H1 (cell line): Measurements from ENCODE around the gene ADCY3. TPM values are rescaled to one million over a fixed set of nuclear protein-coding genes. Genes with fewer than 3 reads are reported as not detected.

Experiments
- CTCF ChIA-PET: fragments of 300-600 bp; sonication (Branson Sonifier 250); formaldehyde crosslinking; loops from one replicate; lab custom pipeline; 2021; ENCODE audit not compliant: partially characterized antibody; lab: Charles Lee
- POLR2A ChIA-PET: fragments of 300-600 bp; sonication (Branson Sonifier 250); formaldehyde crosslinking; loops from one replicate; lab custom pipeline; 2021; ENCODE audit warnings: inconsistent platforms; ENCODE audit not compliant: partially characterized antibody; lab: Charles Lee
- DNase-seq, 2 experiments: peaks; one replicate each; pipeline versions ENCODE4 v3.0.0 to v3.0.0-alpha.2; 2010 to 2022; ENCODE audit warnings: low spot score in 2 of 2, low read depth in 1 of 2, mixed read lengths in 1 of 2
- FAIRE-seq: peaks from 2 replicates; lab custom pipeline; 2011; peaks lifted over from hg19 to GRCh38; lab: Jason Lieb, UNC
- H2AFZ ChIP-seq: 2 replicates; pipeline ENCODE4 v1.8.1; 2012; ENCODE audit warnings: low read length, inconsistent platforms
- H2AK5ac ChIP-seq: 2 replicates; pipeline ENCODE4 v1.6.1; 2013; ENCODE audit warnings: low read depth, low read length
- H2BK120ac ChIP-seq: replicated peaks from 2 replicates; pipeline ENCODE3; 2013; ENCODE audit warnings: low read depth, low read length, inconsistent platforms
- H2BK12ac ChIP-seq: 2 replicates; pipeline ENCODE4 v1.6.1; 2013; ENCODE audit warnings: low read depth, low read length
- H2BK15ac ChIP-seq: 2 replicates; pipeline ENCODE4 v1.6.1; 2013; ENCODE audit warnings: low read length
- H2BK20ac ChIP-seq: 2 replicates; pipeline ENCODE4 v1.6.1; 2013; ENCODE audit warnings: low read length
- H2BK5ac ChIP-seq: 2 replicates; pipeline ENCODE4 v1.6.1; 2013; ENCODE audit warnings: low read depth, low read length
- H3K14ac ChIP-seq: 2 replicates; pipeline ENCODE4 v1.6.1; 2013; ENCODE audit warnings: inconsistent platforms; ENCODE audit not compliant: insufficient read length
- H3K18ac ChIP-seq: 2 replicates; pipeline ENCODE4 v1.6.1; 2013; ENCODE audit warnings: low read length; ENCODE audit errors: extremely low read depth
- H3K23ac ChIP-seq: 2 replicates; pipeline ENCODE4 v1.6.1; 2013; ENCODE audit warnings: inconsistent platforms; ENCODE audit not compliant: insufficient read length
- H3K23me2 ChIP-seq: 2 replicates; pipeline ENCODE4 v1.6.1; 2013; ENCODE audit warnings: low read depth, low read length
- H3K27ac ChIP-seq: 2 replicates; pipeline ENCODE4 v1.6.1; 2011; ENCODE audit warnings: low read depth, low read length, inconsistent platforms
- H3K27me3 ChIP-seq, 4 experiments: replicated peaks in 1 of 4; 1 replicate in 1 of 4; 2 replicates in 3 of 4; pipeline versions ENCODE4 v1.6.1 to v1.8.1; 2011 to 2013; ENCODE audit warnings: low read length in 3 of 4, mild to moderate bottlenecking in 3 of 4, inconsistent platforms in 2 of 4, mixed read lengths in 2 of 4, moderate library complexity in 1 of 4; ENCODE audit not compliant: control insufficient read depth in 3 of 4, insufficient read depth in 3 of 4; ENCODE audit errors: extremely low read depth in 1 of 4
- H3K36me3 ChIP-seq, 4 experiments: 2 replicates each; pipeline versions ENCODE4 v1.6.1 to v1.8.1; 2011 to 2013; ENCODE audit warnings: mild to moderate bottlenecking in 4 of 4, low read length in 3 of 4, moderate library complexity in 2 of 4, control low read depth in 1 of 4, inconsistent platforms in 1 of 4; ENCODE audit not compliant: insufficient read depth in 4 of 4, control insufficient read depth in 2 of 4
- H3K4ac ChIP-seq: replicated peaks from 2 replicates; pipeline ENCODE3; 2013; ENCODE audit warnings: low read length, low read depth, mixed read lengths, inconsistent platforms; ENCODE audit not compliant: insufficient read length
- H3K4me1 ChIP-seq, 4 experiments: replicated peaks in 1 of 4; 1 replicate in 1 of 4; 2 replicates in 3 of 4; pipeline versions ENCODE4 v1.6.1 to v1.8.1; 2011 to 2013; ENCODE audit warnings: low read length in 3 of 4, inconsistent platforms in 2 of 4, mixed read lengths in 1 of 4; ENCODE audit not compliant: insufficient read depth in 4 of 4, control insufficient read depth in 3 of 4
- H3K4me2 ChIP-seq, 2 experiments: 2 replicates each; pipeline versions ENCODE4 v1.6.1 to v1.8.1; 2011 to 2013; ENCODE audit warnings: low read depth in 2 of 2, low read length in 2 of 2, control low read depth in 1 of 2, inconsistent platforms in 1 of 2, mild to moderate bottlenecking in 1 of 2; ENCODE audit not compliant: insufficient read depth in 1 of 2
- H3K4me3 ChIP-seq, 4 experiments: fragments of 200-600, 300-600 bp in 1 of 4; sonication (generic), shearing (Covaris generic), sonication (Bioruptor Twin) in 1 of 4; 2 replicates each; pipeline versions ENCODE4 v1.5.1 to v1.8.1; 2011 to 2016; ENCODE audit warnings: low read length in 4 of 4, low read depth in 3 of 4, control low read depth in 2 of 4, inconsistent platforms in 2 of 4, mild to moderate bottlenecking in 2 of 4, mixed read lengths in 1 of 4, moderate library complexity in 1 of 4; ENCODE audit not compliant: insufficient read depth in 2 of 4; ENCODE audit errors: extremely low read depth in 1 of 4
- H3K56ac ChIP-seq: replicated peaks from 2 replicates; pipeline ENCODE3; 2013; ENCODE audit warnings: low read depth, mild to moderate bottlenecking, mixed read lengths, low read length, inconsistent platforms; ENCODE audit not compliant: insufficient read length
- H3K79me1 ChIP-seq: 2 replicates; pipeline ENCODE4 v1.6.1; 2013; ENCODE audit warnings: low read depth, low read length, control low read depth
- H3K79me2 ChIP-seq, 2 experiments: 2 replicates each; pipeline versions ENCODE4 v1.6.1 to v1.8.1; 2012 to 2013; ENCODE audit warnings: low read length in 2 of 2, mild to moderate bottlenecking in 2 of 2, inconsistent platforms in 1 of 2; ENCODE audit not compliant: insufficient read depth in 2 of 2, control insufficient read depth in 1 of 2
- H3K9ac ChIP-seq, 4 experiments: replicated peaks in 1 of 4; 1 replicate in 1 of 4; 2 replicates in 3 of 4; pipeline versions ENCODE4 v1.6.1 to v1.8.1; 2011 to 2013; ENCODE audit warnings: low read depth in 3 of 4, low read length in 3 of 4, control low read depth in 2 of 4, mild to moderate bottlenecking in 2 of 4, moderate library complexity in 2 of 4, inconsistent platforms in 1 of 4; ENCODE audit errors: extremely low read depth in 1 of 4
- H3K9me3 ChIP-seq, 2 experiments: 2 replicates each; pipeline versions ENCODE4 v1.6.1 to v1.8.1; 2012 to 2013; ENCODE audit warnings: mild to moderate bottlenecking in 2 of 2, moderate library complexity in 2 of 2, control low read depth in 1 of 2, inconsistent platforms in 1 of 2, low read depth in 1 of 2, low read length in 1 of 2, mixed read lengths in 1 of 2; ENCODE audit not compliant: insufficient read depth in 2 of 2
- H4K20me1 ChIP-seq, 2 experiments: replicated peaks in 1 of 2; 2 replicates each; pipeline versions ENCODE3 to v1.8.1; 2011 to 2013; ENCODE audit warnings: inconsistent platforms in 2 of 2, low read length in 2 of 2, mild to moderate bottlenecking in 1 of 2; ENCODE audit not compliant: insufficient read depth in 2 of 2, control insufficient read depth in 1 of 2
- H4K5ac ChIP-seq: 2 replicates; pipeline ENCODE4 v1.6.1; 2013; ENCODE audit warnings: low read length, low read depth, mixed read lengths, inconsistent platforms; ENCODE audit not compliant: insufficient read length
- H4K8ac ChIP-seq: 2 replicates; pipeline ENCODE4 v1.8.0; 2013; ENCODE audit warnings: mild to moderate bottlenecking, moderate library complexity, low read length, inconsistent platforms; ENCODE audit not compliant: insufficient read depth; ENCODE audit errors: extremely low read depth
- H4K91ac ChIP-seq: replicated peaks from 2 replicates; pipeline ENCODE3; 2013; ENCODE audit warnings: low read length, mixed read lengths, inconsistent platforms; ENCODE audit not compliant: insufficient read length
- CBX5 ChIP-seq: fragments of 300-800, 300-1000 bp; sonication (generic); IDR thresholded peaks from 2 replicates; pipeline ENCODE4 v1.7.1; 2016; ENCODE audit warnings: antibody characterized with exemption, low read length, low read depth
- CTCF ChIP-seq, 3 experiments: IDR thresholded peaks; 1 replicate in 2 of 3; 2 replicates in 1 of 3; pipeline versions ENCODE4 v1.5.1 to v1.6.1; 2011; ENCODE audit warnings: low read length in 3 of 3, mild to moderate bottlenecking in 3 of 3, inconsistent platforms in 2 of 3, low read depth in 1 of 3, moderate library complexity in 1 of 3; ENCODE audit not compliant: insufficient read depth in 1 of 3; ENCODE audit errors: control extremely low read depth in 1 of 3
- GTF2F1 ChIP-seq: IDR thresholded peaks from 2 replicates; pipeline ENCODE4 v1.6.1; 2012; ENCODE audit warnings: low read depth, low read length, improper control_type of control experiment, borderline replicate concordance
- KDM4A ChIP-seq: IDR thresholded peaks from one replicate; pipeline ENCODE4 v1.7.1; 2012; ENCODE audit warnings: low read depth, mild to moderate bottlenecking, moderate library complexity, low read length, inconsistent platforms; ENCODE audit not compliant: severe bottlenecking
- NANOG ChIP-seq: IDR thresholded peaks from 2 replicates; pipeline ENCODE4 v1.6.1; 2011; ENCODE audit warnings: low read length, low read depth, mild to moderate bottlenecking, inconsistent platforms; ENCODE audit not compliant: insufficient read depth, poor library complexity, severe bottlenecking
- RAD21 ChIP-seq, 2 experiments: IDR thresholded peaks in 1 of 2; conservative IDR thresholded peaks in 1 of 2; 2 replicates each; pipeline ENCODE4 v1.6.1; 2011; ENCODE audit warnings: low read depth in 2 of 2, low read length in 2 of 2, improper control_type of control experiment in 1 of 2, inconsistent platforms in 1 of 2, mild to moderate bottlenecking in 1 of 2, moderate library complexity in 1 of 2
- YY1 ChIP-seq: IDR thresholded peaks from 2 replicates; pipeline ENCODE4 v1.6.1; 2011; ENCODE audit warnings: low read depth, mild to moderate bottlenecking, low read length
- WGBS, 2 experiments: shearing (Covaris generic) in 1 of 2; methylation state at CpG; one replicate each; pipeline versions ENCODE4 v1.1.6 to v1.1.7; 2013 to 2015; ENCODE audit warnings: low lambda C conversion rate in 2 of 2, mixed read lengths in 2 of 2, inconsistent platforms in 1 of 2, low coverage in 1 of 2, missing lambda C conversion rate in 1 of 2; ENCODE audit not compliant: insufficient replicate concordance in 2 of 2, insufficient coverage in 1 of 2, insufficient read length in 1 of 2; ENCODE audit errors: extremely low coverage in 1 of 2, missing lambda C conversion rate in 1 of 2; 5-methylcytosine and 5-hydroxymethylcytosine counted together
- polyA plus RNA-seq, 7 experiments: library from polyadenylated mRNA; depleted of rRNA in 3 of 7; stranded (reverse) in 5 of 7; unstranded in 2 of 7; fragments of >200 nt in 5 of 7; fragments of 200-250 nt in 2 of 7; gene quantifications; 1 replicate in 5 of 7; 2 replicates in 1 of 7; 4 replicates in 1 of 7; pipeline versions ENCODE4 v1.2.1 to v1.2.3, GENCODE V29; 2011 to 2013; ENCODE audit warnings: missing spikeins in 2 of 7, mixed read lengths in 2 of 7
- total RNA-seq: library from RNA; stranded (reverse); fragmentation: NEBNext Ultra II Directional; extraction: Animal tissue kit (Norgen Biotek cat#: 25700); gene quantifications from 2 replicates; pipeline ENCODE4 v1.2.1, GENCODE V29; 2021

The ADCY3 gene
- total and polyA plus RNA-seq, 2 of the 8 experiments (the other 6 are each of a cell fraction or from before 2014, with no cell fraction given), result 45.1 to 52.9 TPM

GRCh38 chr2:24832931-24833701, 86.9 kb downstream of the ADCY3 start:
- H3K56ac ChIP-seq, result no peak overlapping the region
- no peaks in the 10 kb centered on the region for H4K20me1 ChIP-seq
- no peak overlapping the region for H4K91ac ChIP-seq
- no peak overlapping the region for H3K23ac ChIP-seq
- H2BK12ac ChIP-seq, result peak overlapping the region; percentile 87; the same call in 1 of the 2 replicates
- ChIA-PET POLR2A (interaction anchor here (1.6 kb wide), 1 partner anchor 11 kb away, joined by 6 read pairs; no protein-coding TSS in a partner anchor), CTCF (interaction anchor here (0.6 to 1.2 kb wide), 9 partner anchors 11 to 423 kb away, joined by 3 to 9 read pairs (median 3); no protein-coding TSS in a partner anchor)
- no peak overlapping the region for H3K27ac ChIP-seq
- H2BK5ac ChIP-seq, result peak overlapping the region; percentile 28
- 0 out of 2 replicates have a peak overlapping the region, but pooled peaks have one; percentile 87 for H3K18ac ChIP-seq
- H3K4me3 ChIP-seq, result no peak overlapping the region
- H2AK5ac ChIP-seq, result no peak overlapping the region
- no peak overlapping the region for H3K14ac ChIP-seq
- H4K5ac ChIP-seq, result no peak overlapping the region
- 0 out of 2 replicates have a peak, but pooled peaks cover 2% of the 10 kb centered on the region for H3K23me2 ChIP-seq
- no peak overlapping the region for H3K9ac ChIP-seq
- no peak overlapping the region for H2AFZ ChIP-seq
- 0 out of 4 replicates have a peak overlapping the region, but pooled peaks of 1 of the 2 experiments have one; percentile 0 for H3K4me2 ChIP-seq
- no peaks in the 10 kb centered on the region; the same call in 1 of the 2 replicates for H3K79me1 ChIP-seq
- H2BK15ac ChIP-seq, result no peak overlapping the region; the same call in 1 of the 2 replicates
- H3K9me3 ChIP-seq, result peaks cover 2 to 13% of the 10 kb centered on the region in 2 experiments; a peak in 1 of 4 replicates
- DNase-seq (no peak), FAIRE-seq (no peak)
- no peaks in the 10 kb centered on the region; a peak in 1 of 4 replicates for H3K79me2 ChIP-seq
- no peak overlapping the region for H4K8ac ChIP-seq
- TF ChIP-seq KDM4A (no peak), NANOG (peak; percentile 30), RAD21 (IDR thresholded peaks at IDR 0.05 in 1 of 2, conservative IDR thresholded peaks at IDR 0.05 in 1 of 2; ENCODE audit: low read depth in 2 of 2, low read length in 2 of 2) (0 out of 4 replicates have a peak, but pooled peaks of 1 of the 2 experiments have one; percentile 13), CBX5 (no peak), GTF2F1 (no peak), YY1 (no peak), CTCF (IDR thresholded peaks at IDR 0.05; ENCODE audit: control extremely low read depth in 1 of 3, insufficient read depth in 1 of 3, low read depth in 1 of 3, low read length in 3 of 3) (peak in 1 of 3 experiments; percentile 5; a peak in 1 of 4 replicates)
- H2BK20ac ChIP-seq, result no peak overlapping the region
- peaks cover 0 to 16% (median 2%) of the 10 kb centered on the region in 4 experiments; a peak in 4 of 8 replicates for H3K36me3 ChIP-seq
- no peak overlapping the region for H3K4ac ChIP-seq
- H2BK120ac ChIP-seq, result no peak overlapping the region
- WGBS, 2 experiments, result 72% methylated on average over 22 of the region's 22 CpGs; no CpG with 5 or more reads in 1 of the 2 experiments
- H3K27me3 ChIP-seq, result no peaks in the 10 kb centered on the region
- H3K4me1 ChIP-seq, result peaks cover 0 to 14% (median 6%) of the 10 kb centered on the region in 4 experiments; a peak in 5 of 7 replicates
